Vagina (tissue), 2 donors: ENCODE data around the gene GTPBP1.

Source experiments
- POLR2A ChIP-seq, 2 donors: fragments of 450-650 bp; IDR thresholded peaks; one replicate each; pipeline ENCODE4 v1.6.1; 2017; ENCODE audit warnings: antibody characterized with exemption in 2 of 2, mild to moderate bottlenecking in 2 of 2, moderate library complexity in 2 of 2
- TF ChIP-seq, protein P1 (sequence below), 3 experiments: fragments of 450-650 bp in 2 of 3; fragments of 200-600 bp in 1 of 3; sonication (generic) in 1 of 3; IDR thresholded peaks; one replicate each; pipeline ENCODE4 v1.5.1; 2017 to 2019; ENCODE audit warnings: antibody characterized with exemption in 3 of 3, mild to moderate bottlenecking in 2 of 3, moderate library complexity in 2 of 3

GRCh38 chr22:38759005-38759404, 53.3 kb downstream of the GTPBP1 start:
- no peak for TF ChIP-seq POLR2A (IDR thresholded peaks at IDR 0.05)
- TF ChIP-seq, protein P1, sequence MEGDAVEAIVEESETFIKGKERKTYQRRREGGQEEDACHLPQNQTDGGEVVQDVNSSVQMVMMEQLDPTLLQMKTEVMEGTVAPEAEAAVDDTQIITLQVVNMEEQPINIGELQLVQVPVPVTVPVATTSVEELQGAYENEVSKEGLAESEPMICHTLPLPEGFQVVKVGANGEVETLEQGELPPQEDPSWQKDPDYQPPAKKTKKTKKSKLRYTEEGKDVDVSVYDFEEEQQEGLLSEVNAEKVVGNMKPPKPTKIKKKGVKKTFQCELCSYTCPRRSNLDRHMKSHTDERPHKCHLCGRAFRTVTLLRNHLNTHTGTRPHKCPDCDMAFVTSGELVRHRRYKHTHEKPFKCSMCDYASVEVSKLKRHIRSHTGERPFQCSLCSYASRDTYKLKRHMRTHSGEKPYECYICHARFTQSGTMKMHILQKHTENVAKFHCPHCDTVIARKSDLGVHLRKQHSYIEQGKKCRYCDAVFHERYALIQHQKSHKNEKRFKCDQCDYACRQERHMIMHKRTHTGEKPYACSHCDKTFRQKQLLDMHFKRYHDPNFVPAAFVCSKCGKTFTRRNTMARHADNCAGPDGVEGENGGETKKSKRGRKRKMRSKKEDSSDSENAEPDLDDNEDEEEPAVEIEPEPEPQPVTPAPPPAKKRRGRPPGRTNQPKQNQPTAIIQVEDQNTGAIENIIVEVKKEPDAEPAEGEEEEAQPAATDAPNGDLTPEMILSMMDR (IDR thresholded peaks at IDR 0.05), result no peak
